H1 (cell line): Measurements from ENCODE around the gene SMIM20. TPM values are rescaled to one million over a fixed set of nuclear protein-coding genes. Genes with fewer than 3 reads are reported as not detected.

Experiments
- polyA plus RNA-seq, 7 experiments: library from polyadenylated mRNA; depleted of rRNA in 3 of 7; stranded (reverse) in 5 of 7; unstranded in 2 of 7; fragments of >200 nt in 5 of 7; fragments of 200-250 nt in 2 of 7; gene quantifications; 1 replicate in 5 of 7; 2 replicates in 1 of 7; 4 replicates in 1 of 7; pipeline versions ENCODE4 v1.2.1 to v1.2.3, GENCODE V29; 2011 to 2013; ENCODE audit warnings: missing spikeins in 2 of 7, mixed read lengths in 2 of 7
- total RNA-seq: library from RNA; stranded (reverse); fragmentation: NEBNext Ultra II Directional; extraction: Animal tissue kit (Norgen Biotek cat#: 25700); gene quantifications from 2 replicates; pipeline ENCODE4 v1.2.1, GENCODE V29; 2021
- TF ChIP-seq, protein P1 (sequence below): fragments of 300-600 bp; sonication (generic); IDR thresholded peaks from 2 replicates; pipeline ENCODE4 v1.7.1; 2012; ENCODE audit warnings: low read length, moderate library complexity, mild to moderate bottlenecking, inconsistent platforms; ENCODE audit not compliant: insufficient replicate concordance

The SMIM20 gene
- total and polyA plus RNA-seq, 2 of the 8 experiments (the other 6 are each of a cell fraction or from before 2014, with no cell fraction given), result 21.9 to 36.9 TPM

DNA sequence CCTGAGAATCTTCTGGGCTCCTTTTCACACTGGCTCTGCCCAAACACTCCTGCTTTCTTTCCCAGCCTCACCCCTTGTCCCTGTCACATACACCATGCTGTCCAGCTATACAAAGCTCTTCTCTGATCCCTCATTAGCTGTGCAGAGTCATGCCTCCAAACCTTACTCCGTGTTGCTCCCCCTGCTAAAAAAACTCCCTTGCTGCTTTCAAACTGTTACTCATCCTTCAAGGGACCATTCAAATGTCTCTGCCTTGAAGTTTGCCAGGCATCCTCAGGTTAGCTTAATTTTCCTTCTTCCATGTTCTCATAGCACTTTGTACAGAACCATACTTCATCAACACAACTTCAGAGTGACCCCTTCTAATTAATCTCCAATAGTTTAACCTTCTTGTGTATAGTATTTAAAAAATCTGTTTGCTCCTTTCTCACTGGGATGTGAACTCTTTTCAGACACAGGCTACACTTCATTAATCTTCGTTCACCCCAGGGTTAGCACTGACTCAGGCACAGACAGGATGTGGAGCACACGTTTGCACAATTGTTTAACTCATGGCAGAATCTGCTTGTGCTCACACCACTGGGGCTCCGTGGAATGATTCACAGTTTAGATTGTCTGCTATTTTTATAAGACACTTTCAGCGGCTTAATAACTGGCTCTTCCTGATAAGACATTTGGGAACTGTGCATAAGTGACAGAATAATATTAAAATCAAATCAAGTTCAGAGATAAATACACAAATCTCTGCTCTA lies 29.8 kb upstream of the SMIM20 start (continued):
- TF ChIP-seq, protein P1, sequence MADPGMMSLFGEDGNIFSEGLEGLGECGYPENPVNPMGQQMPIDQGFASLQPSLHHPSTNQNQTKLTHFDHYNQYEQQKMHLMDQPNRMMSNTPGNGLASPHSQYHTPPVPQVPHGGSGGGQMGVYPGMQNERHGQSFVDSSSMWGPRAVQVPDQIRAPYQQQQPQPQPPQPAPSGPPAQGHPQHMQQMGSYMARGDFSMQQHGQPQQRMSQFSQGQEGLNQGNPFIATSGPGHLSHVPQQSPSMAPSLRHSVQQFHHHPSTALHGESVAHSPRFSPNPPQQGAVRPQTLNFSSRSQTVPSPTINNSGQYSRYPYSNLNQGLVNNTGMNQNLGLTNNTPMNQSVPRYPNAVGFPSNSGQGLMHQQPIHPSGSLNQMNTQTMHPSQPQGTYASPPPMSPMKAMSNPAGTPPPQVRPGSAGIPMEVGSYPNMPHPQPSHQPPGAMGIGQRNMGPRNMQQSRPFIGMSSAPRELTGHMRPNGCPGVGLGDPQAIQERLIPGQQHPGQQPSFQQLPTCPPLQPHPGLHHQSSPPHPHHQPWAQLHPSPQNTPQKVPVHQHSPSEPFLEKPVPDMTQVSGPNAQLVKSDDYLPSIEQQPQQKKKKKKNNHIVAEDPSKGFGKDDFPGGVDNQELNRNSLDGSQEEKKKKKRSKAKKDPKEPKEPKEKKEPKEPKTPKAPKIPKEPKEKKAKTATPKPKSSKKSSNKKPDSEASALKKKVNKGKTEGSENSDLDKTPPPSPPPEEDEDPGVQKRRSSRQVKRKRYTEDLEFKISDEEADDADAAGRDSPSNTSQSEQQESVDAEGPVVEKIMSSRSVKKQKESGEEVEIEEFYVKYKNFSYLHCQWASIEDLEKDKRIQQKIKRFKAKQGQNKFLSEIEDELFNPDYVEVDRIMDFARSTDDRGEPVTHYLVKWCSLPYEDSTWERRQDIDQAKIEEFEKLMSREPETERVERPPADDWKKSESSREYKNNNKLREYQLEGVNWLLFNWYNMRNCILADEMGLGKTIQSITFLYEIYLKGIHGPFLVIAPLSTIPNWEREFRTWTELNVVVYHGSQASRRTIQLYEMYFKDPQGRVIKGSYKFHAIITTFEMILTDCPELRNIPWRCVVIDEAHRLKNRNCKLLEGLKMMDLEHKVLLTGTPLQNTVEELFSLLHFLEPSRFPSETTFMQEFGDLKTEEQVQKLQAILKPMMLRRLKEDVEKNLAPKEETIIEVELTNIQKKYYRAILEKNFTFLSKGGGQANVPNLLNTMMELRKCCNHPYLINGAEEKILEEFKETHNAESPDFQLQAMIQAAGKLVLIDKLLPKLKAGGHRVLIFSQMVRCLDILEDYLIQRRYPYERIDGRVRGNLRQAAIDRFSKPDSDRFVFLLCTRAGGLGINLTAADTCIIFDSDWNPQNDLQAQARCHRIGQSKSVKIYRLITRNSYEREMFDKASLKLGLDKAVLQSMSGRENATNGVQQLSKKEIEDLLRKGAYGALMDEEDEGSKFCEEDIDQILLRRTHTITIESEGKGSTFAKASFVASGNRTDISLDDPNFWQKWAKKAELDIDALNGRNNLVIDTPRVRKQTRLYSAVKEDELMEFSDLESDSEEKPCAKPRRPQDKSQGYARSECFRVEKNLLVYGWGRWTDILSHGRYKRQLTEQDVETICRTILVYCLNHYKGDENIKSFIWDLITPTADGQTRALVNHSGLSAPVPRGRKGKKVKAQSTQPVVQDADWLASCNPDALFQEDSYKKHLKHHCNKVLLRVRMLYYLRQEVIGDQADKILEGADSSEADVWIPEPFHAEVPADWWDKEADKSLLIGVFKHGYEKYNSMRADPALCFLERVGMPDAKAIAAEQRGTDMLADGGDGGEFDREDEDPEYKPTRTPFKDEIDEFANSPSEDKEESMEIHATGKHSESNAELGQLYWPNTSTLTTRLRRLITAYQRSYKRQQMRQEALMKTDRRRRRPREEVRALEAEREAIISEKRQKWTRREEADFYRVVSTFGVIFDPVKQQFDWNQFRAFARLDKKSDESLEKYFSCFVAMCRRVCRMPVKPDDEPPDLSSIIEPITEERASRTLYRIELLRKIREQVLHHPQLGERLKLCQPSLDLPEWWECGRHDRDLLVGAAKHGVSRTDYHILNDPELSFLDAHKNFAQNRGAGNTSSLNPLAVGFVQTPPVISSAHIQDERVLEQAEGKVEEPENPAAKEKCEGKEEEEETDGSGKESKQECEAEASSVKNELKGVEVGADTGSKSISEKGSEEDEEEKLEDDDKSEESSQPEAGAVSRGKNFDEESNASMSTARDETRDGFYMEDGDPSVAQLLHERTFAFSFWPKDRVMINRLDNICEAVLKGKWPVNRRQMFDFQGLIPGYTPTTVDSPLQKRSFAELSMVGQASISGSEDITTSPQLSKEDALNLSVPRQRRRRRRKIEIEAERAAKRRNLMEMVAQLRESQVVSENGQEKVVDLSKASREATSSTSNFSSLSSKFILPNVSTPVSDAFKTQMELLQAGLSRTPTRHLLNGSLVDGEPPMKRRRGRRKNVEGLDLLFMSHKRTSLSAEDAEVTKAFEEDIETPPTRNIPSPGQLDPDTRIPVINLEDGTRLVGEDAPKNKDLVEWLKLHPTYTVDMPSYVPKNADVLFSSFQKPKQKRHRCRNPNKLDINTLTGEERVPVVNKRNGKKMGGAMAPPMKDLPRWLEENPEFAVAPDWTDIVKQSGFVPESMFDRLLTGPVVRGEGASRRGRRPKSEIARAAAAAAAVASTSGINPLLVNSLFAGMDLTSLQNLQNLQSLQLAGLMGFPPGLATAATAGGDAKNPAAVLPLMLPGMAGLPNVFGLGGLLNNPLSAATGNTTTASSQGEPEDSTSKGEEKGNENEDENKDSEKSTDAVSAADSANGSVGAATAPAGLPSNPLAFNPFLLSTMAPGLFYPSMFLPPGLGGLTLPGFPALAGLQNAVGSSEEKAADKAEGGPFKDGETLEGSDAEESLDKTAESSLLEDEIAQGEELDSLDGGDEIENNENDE, result no peak
